ENCODE data around the gene NFE2L1.

NFE2L1 gene

GRCh38 chr17:48023400-48024148 is 24.6 kb upstream of the NFE2L1 start:
- no peak for DNase-seq (ENCODE audit: insufficient read length, low spot score)
- no peak for FAIRE-seq
- TF ChIP-seq CTCF (IDR thresholded peaks at IDR 0.05; ENCODE audit: insufficient read depth, missing control alignments): peak; percentile 22

DNA sequence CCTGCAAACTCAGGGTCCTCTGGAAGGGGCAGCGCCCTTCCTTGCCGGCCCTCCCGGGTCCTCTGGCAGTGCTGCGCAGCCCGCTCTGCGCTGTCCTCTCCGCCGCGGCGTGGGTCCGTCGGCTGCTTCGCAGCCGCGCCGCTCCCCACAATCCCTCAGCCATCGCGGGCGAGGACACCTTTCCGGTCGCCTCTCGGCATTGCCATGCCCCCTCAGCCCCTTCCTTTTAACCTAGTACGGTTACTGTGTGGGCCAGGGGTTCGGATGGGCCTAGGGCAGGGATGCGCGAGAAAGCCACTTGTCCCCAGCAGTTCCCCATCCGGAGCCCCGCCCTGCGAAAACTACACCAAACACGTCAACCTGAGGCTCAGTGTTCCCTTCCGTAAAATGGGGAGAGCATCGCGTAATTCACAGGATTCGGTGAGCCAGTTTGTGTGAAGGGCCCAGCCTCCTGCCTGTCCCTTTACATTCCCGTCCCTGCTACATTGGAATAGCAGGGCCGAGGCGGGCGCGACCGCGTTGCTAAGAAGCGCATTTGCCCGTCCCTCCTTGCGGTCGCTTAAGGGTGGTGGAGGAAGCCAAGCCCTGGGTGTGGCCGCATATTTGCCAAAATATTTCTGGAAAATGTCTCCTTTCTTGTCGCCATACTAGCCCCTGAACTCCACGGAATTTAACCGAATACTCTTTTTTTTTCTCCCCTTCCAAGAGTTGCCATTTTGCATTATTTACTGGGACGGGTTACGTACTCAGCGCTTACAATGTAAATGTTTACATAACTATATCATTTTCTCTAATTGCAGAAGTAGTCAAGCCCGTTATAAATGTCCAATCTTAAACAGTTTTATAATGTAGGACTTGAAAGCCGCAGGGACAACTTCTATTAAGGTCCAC is 23.8 kb upstream of the NFE2L1 start:
- FAIRE-seq (no peak), DNase-seq (ENCODE audit: insufficient read length, low spot score) (no peak)
- TF ChIP-seq CTCF (IDR thresholded peaks at IDR 0.05; ENCODE audit: insufficient read depth, missing control alignments): no peak

DNA sequence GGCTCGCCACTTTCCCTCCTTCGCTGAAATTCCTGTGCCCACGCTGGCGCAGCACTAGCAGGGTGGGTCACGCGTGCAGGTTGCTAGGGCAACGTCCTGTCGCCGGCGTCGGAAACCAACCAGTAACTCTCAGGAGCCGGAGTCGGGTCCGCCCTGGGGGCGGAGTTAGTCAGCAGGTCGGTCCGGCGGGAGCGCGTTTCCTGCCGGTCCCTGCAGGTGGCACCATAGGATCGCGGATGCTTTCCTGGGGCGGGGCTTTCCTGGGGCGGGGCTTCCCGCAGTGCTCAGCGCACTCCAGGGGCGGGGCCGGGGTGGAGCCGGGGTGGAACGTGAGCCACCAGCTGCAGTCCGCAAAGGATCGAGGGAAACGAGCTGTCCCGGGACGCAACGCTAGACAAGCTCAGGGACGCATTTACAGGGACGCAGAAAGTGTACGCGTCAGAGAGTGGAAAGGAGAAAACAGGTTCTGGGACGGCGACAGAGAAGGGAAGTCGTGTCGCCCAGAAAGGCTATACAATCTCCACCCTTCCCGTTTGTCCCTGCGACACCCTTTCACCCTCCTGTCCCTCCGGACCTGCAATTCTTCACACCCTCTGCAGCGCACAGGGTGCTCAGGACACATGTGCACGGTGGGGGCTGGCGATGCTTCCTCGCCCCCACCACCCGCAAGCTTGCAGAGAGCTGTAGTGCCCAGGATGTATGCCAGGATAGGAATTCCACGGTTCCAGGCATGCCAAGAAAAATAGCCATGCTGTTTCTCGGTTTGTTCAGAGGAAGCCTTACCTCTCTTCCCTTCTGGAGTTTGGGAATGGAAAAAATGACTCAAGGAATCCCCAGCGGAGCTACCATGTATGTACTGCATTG is 22.9 kb upstream of the NFE2L1 start:
- FAIRE-seq: no peak
- DNase-seq (ENCODE audit: insufficient read length, low spot score): peak; percentile 85
- peak; percentile 83 for TF ChIP-seq CTCF (IDR thresholded peaks at IDR 0.05; ENCODE audit: insufficient read depth, missing control alignments)

DNA sequence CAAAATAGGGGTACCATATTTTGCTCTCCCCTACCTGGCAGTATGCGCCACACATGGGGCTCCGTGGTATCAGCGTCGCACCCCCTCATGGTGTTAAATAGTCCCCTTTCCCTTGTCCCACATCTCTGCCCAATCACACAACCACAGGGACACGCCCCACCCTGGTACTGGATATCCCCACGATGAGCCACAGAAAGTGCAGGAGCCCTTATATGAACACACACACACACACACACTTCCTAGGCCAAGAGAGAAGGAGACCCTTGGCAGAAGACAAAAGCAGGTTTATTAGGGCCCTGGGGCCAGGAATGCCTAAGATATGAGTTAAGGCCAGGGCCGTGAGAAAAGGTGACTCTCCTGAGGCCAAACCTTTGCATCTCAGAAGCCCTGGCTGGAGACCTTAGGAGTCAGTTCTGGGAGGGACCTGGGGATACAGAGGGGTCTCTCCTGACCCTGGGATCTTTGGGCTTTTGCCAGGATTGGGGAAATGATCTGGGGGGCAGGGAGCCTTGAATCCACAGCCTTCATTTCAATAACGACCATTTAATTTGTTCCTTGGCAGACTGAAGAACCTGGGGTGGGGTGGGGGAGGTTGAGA is 22.2 kb upstream of the NFE2L1 start:
- no peak for FAIRE-seq
- no peak for DNase-seq (ENCODE audit: insufficient read length, low spot score)
- no peak for TF ChIP-seq CTCF (IDR thresholded peaks at IDR 0.05; ENCODE audit: insufficient read depth, missing control alignments)

GRCh38 chr17:48026502-48027321 is 21.4 kb upstream of the NFE2L1 start:
- TF ChIP-seq CTCF (IDR thresholded peaks at IDR 0.05; ENCODE audit: insufficient read depth, missing control alignments): peak; percentile 98
- peak; percentile 71 for DNase-seq (ENCODE audit: insufficient read length, low spot score)
- no peak for FAIRE-seq

Data from D721Med (cell line).